ENCODE data around the gene RAVER2.

GRCh38 chr1:64734287-64734652 lies 10.6 kb upstream of the RAVER2 start:
- TF ChIP-seq EZH2 (IDR thresholded peaks at IDR 0.05; ENCODE audit: insufficient read depth, poor library complexity, severe bottlenecking), result no peak
- no peak for TF ChIP-seq EZH2phosphoT487 (IDR thresholded peaks at IDR 0.05; ENCODE audit: insufficient read depth, low read depth)

Data from GM23248 (cell line).